ENCODE results near the gene CLDN14. TPM values are rescaled to one million over a fixed set of nuclear protein-coding genes. Genes with fewer than 3 reads are reported as not detected.

CLDN14 gene
- total RNA-seq, 1 donor from 2014 or later = not detected

DNA sequence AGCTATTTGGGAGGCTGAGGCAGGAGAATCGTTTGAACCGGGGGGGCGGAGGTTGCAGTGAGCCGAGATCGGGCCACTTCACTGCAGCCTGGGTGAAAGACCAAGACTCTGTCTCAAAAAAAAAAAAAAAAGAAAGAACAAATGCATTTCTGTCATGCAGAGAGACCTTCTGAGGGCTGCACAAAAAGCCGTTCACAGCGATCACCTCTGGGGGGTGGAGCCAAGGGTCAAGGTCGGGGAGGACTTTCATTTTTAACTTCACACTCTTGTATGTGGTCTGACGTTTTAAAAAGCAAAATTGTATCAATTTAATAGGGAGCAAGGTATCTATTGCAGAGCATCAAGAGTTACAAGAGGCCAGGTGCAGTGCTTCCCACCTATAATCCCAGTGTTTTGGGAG lies 26.6 kb upstream of the CLDN14 start:
- FAIRE-seq (no peak), DNase-seq (ENCODE audit: low read depth) (no peak)
- Histone ChIP-seq H2AFZ (ENCODE audit: low read depth, low read length) (no peak overlapping the region), H3K79me2 (ENCODE audit: insufficient read depth, low read length) (no peaks in the 10 kb centered on the region), H3K27ac (ENCODE audit: low read depth, low read length) (no peak overlapping the region), H3K4me1 (ENCODE audit: insufficient read depth, low read length) (no peaks in the 10 kb centered on the region), H3K9ac (ENCODE audit: low read length) (no peak overlapping the region), H4K20me1 (ENCODE audit: insufficient read depth, low read length) (no peaks in the 10 kb centered on the region), H3K9me3 (ENCODE audit: insufficient read depth, low read depth, low read length) (no peaks in the 10 kb centered on the region), H3K27me3 (ENCODE audit: insufficient read depth, low read length) (no peaks in the 10 kb centered on the region), H3K4me3 (ENCODE audit: insufficient read depth, low read depth, low read length) (no peak overlapping the region), H3K4me2 (ENCODE audit: low read length) (no peak overlapping the region), H3K36me3 (ENCODE audit: insufficient read depth, low read length) (no peaks in the 10 kb centered on the region)
- H3K36me3 Mint-ChIP-seq (ENCODE audit: low read depth, unreplicated experiment) = no peaks in the 10 kb centered on the region
- TF ChIP-seq EZH2 (IDR thresholded peaks at IDR 0.05; ENCODE audit: insufficient read depth, low read length) = no peak
- TF ChIP-seq, protein P1, sequence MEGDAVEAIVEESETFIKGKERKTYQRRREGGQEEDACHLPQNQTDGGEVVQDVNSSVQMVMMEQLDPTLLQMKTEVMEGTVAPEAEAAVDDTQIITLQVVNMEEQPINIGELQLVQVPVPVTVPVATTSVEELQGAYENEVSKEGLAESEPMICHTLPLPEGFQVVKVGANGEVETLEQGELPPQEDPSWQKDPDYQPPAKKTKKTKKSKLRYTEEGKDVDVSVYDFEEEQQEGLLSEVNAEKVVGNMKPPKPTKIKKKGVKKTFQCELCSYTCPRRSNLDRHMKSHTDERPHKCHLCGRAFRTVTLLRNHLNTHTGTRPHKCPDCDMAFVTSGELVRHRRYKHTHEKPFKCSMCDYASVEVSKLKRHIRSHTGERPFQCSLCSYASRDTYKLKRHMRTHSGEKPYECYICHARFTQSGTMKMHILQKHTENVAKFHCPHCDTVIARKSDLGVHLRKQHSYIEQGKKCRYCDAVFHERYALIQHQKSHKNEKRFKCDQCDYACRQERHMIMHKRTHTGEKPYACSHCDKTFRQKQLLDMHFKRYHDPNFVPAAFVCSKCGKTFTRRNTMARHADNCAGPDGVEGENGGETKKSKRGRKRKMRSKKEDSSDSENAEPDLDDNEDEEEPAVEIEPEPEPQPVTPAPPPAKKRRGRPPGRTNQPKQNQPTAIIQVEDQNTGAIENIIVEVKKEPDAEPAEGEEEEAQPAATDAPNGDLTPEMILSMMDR (IDR thresholded peaks at IDR 0.05; ENCODE audit: insufficient read depth, low read depth, low read length) = no peak
- no peaks in the 10 kb centered on the region for H3K9me3 Mint-ChIP-seq (ENCODE audit: unreplicated experiment)
- H3K4me3 Mint-ChIP-seq (ENCODE audit: unreplicated experiment) = no peak overlapping the region
- no peak overlapping the region for H3K27ac Mint-ChIP-seq (ENCODE audit: unreplicated experiment)
- peaks cover 13% of the 10 kb centered on the region for H3K4me1 Mint-ChIP-seq (ENCODE audit: low read depth, unreplicated experiment)
- H3K27me3 Mint-ChIP-seq (ENCODE audit: low read depth, unreplicated experiment) = peaks cover 2% of the 10 kb centered on the region

DNA sequence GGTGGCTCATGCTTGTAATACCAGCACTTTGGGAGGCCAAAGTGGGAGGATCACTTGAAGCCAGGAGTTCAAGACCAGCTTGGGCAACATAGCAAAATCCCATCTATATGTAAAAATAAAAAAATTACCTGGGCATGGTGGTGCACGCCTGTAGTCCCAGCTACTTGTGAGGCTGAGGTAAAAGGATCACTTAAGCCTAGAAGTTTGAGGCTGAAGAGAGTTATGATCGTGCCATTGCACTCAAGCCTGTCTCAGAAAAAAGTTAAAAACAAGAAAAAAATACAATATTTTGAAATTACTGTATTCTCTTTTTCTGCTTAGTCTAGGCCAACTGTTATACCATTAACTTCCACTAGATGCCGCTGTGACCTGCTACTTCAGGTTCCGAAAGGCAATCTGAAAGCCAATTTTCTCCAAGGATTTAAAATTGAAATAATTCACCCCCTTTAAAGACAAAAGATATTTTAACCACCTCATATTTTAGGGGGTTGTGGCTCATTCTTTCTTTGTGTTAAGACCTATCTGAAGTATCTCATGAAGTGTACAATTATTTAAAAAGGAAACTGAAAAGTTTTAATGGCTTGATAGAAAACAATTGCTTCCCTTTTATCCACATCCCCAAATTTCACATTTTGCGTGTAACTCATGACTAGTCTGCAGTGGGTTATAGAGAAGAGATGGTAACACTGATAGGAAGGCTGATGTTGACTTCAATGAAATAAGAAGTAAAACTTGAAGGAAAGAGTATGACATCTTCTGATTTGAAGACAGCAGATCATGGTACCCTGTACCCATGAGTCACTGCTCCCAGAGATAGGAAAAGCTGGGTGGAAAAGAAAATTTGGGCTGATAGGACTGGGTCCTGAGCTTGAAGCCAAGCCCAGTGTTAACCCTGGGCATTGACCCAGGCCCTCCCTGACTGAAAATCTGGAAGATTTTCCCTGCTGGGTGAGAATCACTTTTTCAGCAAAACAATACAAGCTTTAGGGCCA lies 24.4 kb upstream of the CLDN14 start:
- no peaks in the 10 kb centered on the region for H3K9me3 ChIP-seq (ENCODE audit: insufficient read depth, low read depth, low read length)
- Mint-ChIP-seq H3K4me3 (ENCODE audit: unreplicated experiment) (no peak overlapping the region), H3K9me3 (ENCODE audit: unreplicated experiment) (no peaks in the 10 kb centered on the region), H3K36me3 (ENCODE audit: low read depth, unreplicated experiment) (no peaks in the 10 kb centered on the region), H3K4me1 (ENCODE audit: low read depth, unreplicated experiment) (peaks cover 17% of the 10 kb centered on the region), H3K27me3 (ENCODE audit: low read depth, unreplicated experiment) (peaks cover 2% of the 10 kb centered on the region), H3K27ac (ENCODE audit: unreplicated experiment) (no peak overlapping the region)
- FAIRE-seq = no peak
- H3K4me2 ChIP-seq (ENCODE audit: low read length) = no peak overlapping the region
- H3K36me3 ChIP-seq (ENCODE audit: insufficient read depth, low read length) = no peaks in the 10 kb centered on the region
- H3K27ac ChIP-seq (ENCODE audit: low read depth, low read length) = no peak overlapping the region
- H3K27me3 ChIP-seq (ENCODE audit: insufficient read depth, low read length) = no peaks in the 10 kb centered on the region
- no peak overlapping the region for H3K4me3 ChIP-seq (ENCODE audit: insufficient read depth, low read depth, low read length)
- no peaks in the 10 kb centered on the region for H4K20me1 ChIP-seq (ENCODE audit: insufficient read depth, low read length)
- H3K9ac ChIP-seq (ENCODE audit: low read length) = no peak overlapping the region
- no peak for DNase-seq (ENCODE audit: low read depth)
- peaks cover 6% of the 10 kb centered on the region for H3K4me1 ChIP-seq (ENCODE audit: insufficient read depth, low read length)
- TF ChIP-seq, protein P1 (IDR thresholded peaks at IDR 0.05; ENCODE audit: insufficient read depth, low read depth, low read length) = peak; percentile 94
- TF ChIP-seq EZH2 (IDR thresholded peaks at IDR 0.05; ENCODE audit: insufficient read depth, low read length) = no peak
- H3K79me2 ChIP-seq (ENCODE audit: insufficient read depth, low read length) = no peaks in the 10 kb centered on the region
- no peak overlapping the region for H2AFZ ChIP-seq (ENCODE audit: low read depth, low read length)

DNA sequence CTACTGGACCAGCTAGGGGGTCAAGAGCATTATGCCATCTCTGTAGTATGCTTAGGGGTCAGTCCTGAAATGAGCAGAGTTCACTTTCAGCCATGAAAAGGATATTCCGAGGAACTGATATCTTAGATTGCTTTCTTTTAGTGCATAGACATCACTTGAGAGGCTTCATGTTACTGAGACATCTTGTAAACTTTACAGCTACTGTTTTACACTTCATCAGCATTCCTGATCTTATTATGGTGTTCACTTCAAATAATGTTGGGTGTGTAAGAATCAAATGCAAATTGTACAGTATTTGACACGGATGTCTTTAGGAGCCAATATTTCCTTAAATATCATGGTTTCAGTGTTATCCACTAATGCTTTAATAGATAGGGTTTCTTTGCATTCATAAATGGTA lies 22.4 kb upstream of the CLDN14 start:
- no peak overlapping the region for H2AFZ ChIP-seq (ENCODE audit: low read depth, low read length)
- no peak overlapping the region for H3K4me3 ChIP-seq (ENCODE audit: insufficient read depth, low read depth, low read length)
- FAIRE-seq (no peak), DNase-seq (ENCODE audit: low read depth) (no peak)
- peaks cover 6% of the 10 kb centered on the region for H3K4me1 ChIP-seq (ENCODE audit: insufficient read depth, low read length)
- Mint-ChIP-seq H3K4me1 (ENCODE audit: low read depth, unreplicated experiment) (peaks cover 17% of the 10 kb centered on the region), H3K9me3 (ENCODE audit: unreplicated experiment) (no peaks in the 10 kb centered on the region), H3K27me3 (ENCODE audit: low read depth, unreplicated experiment) (peaks cover 2% of the 10 kb centered on the region), H3K4me3 (ENCODE audit: unreplicated experiment) (no peak overlapping the region), H3K27ac (ENCODE audit: unreplicated experiment) (no peak overlapping the region), H3K36me3 (ENCODE audit: low read depth, unreplicated experiment) (peaks cover 6% of the 10 kb centered on the region)
- H4K20me1 ChIP-seq (ENCODE audit: insufficient read depth, low read length) = no peaks in the 10 kb centered on the region
- no peak for TF ChIP-seq EZH2 (IDR thresholded peaks at IDR 0.05; ENCODE audit: insufficient read depth, low read length)
- TF ChIP-seq, protein P1 (IDR thresholded peaks at IDR 0.05; ENCODE audit: insufficient read depth, low read depth, low read length) = no peak
- H3K4me2 ChIP-seq (ENCODE audit: low read length) = no peak overlapping the region
- H3K9me3 ChIP-seq (ENCODE audit: insufficient read depth, low read depth, low read length) = no peaks in the 10 kb centered on the region
- no peak overlapping the region for H3K27ac ChIP-seq (ENCODE audit: low read depth, low read length)
- no peaks in the 10 kb centered on the region for H3K79me2 ChIP-seq (ENCODE audit: insufficient read depth, low read length)
- no peaks in the 10 kb centered on the region for H3K27me3 ChIP-seq (ENCODE audit: insufficient read depth, low read length)
- no peak overlapping the region for H3K9ac ChIP-seq (ENCODE audit: low read length)
- H3K36me3 ChIP-seq (ENCODE audit: insufficient read depth, low read length) = no peaks in the 10 kb centered on the region

Data from astrocyte (in vitro differentiated cells and primary cell).